BJ (cell line): ENCODE measurements around the gene ADAMTS3. TPM values are rescaled to one million over a fixed set of nuclear protein-coding genes. Genes with fewer than 3 reads are reported as not detected.

Experiments used
- CTCF ChIA-PET: fragments of 350-600 bp; formaldehyde crosslinking; extraction: SDS; loops from one replicate; lab custom pipeline; 2021; ENCODE audit warnings: antibody characterized with exemption, inconsistent platforms; lab: Yijun Ruan, JAX
- POLR2A ChIA-PET: fragments of 300-600 bp; sonication (Branson Sonifier 250); formaldehyde crosslinking; extraction: SDS; loops from one replicate; lab custom pipeline; 2021; ENCODE audit warnings: antibody characterized with exemption; lab: Charles Lee
- DNase-seq: peaks from one replicate; pipeline ENCODE4 v3.0.0-alpha.2; 2011; ENCODE audit warnings: low read depth
- H3K27me3 ChIP-seq: 2 replicates; pipeline ENCODE4 v1.6.0; 2011; ENCODE audit warnings: low read length; ENCODE audit not compliant: control insufficient read depth, insufficient read depth
- H3K36me3 ChIP-seq: 2 replicates; pipeline ENCODE4 v1.5.1; 2011; ENCODE audit warnings: low read length; ENCODE audit not compliant: control insufficient read depth, insufficient read depth
- H3K4me3 ChIP-seq: 2 replicates; pipeline ENCODE4 v1.5.1; 2011; ENCODE audit warnings: low read depth, mild to moderate bottlenecking, control low read depth, low read length
- CTCF ChIP-seq: IDR thresholded peaks from 2 replicates; pipeline ENCODE4 v1.5.1; 2011; ENCODE audit warnings: low read depth, mild to moderate bottlenecking, control low read depth, inconsistent platforms, low read length, moderate library complexity; ENCODE audit not compliant: insufficient read depth
- polyA plus RNA-seq: library from polyadenylated mRNA; depleted of rRNA; stranded (reverse); fragments of >200 nt; gene quantifications from 2 replicates; pipeline ENCODE4 v1.2.3, GENCODE V29; 2011

The ADAMTS3 gene
- polyA plus RNA-seq, 1 experiment, result 0.70 TPM

- H3K36me3 ChIP-seq, result no peaks in the 10 kb centered on the region
- no peak for DNase-seq
- no peak overlapping the region for H3K4me3 ChIP-seq
- ChIA-PET POLR2A (no interaction called here), CTCF (interaction anchor here (0.7 kb wide), 1 partner anchor 1641 kb away, joined by 3 read pairs; no protein-coding TSS in a partner anchor)
- no peaks in the 10 kb centered on the region for H3K27me3 ChIP-seq
- no peak for TF ChIP-seq CTCF
These were observed 128.6 kb downstream of the ADAMTS3 start for GRCh38 chr4:72440386-72440785.

GRCh38 chr4:72432975-72433374 is 136.0 kb downstream of the ADAMTS3 start:
- POLR2A ChIA-PET, result no interaction called here
- no peak overlapping the region for H3K4me3 ChIP-seq
- CTCF ChIA-PET, result interaction anchor here (0.6 to 0.9 kb wide), 3 partner anchors 9 to 1408 kb away, joined by 3 read pairs; no protein-coding TSS in a partner anchor
- no peaks in the 10 kb centered on the region for H3K36me3 ChIP-seq
- DNase-seq, result no peak
- no peaks in the 10 kb centered on the region for H3K27me3 ChIP-seq
- TF ChIP-seq CTCF, result no peak

- no peaks in the 10 kb centered on the region for H3K27me3 ChIP-seq
- ChIA-PET POLR2A (no interaction called here), CTCF (interaction anchor here (0.6 kb wide), 1 partner anchor 1407 kb away, joined by 3 read pairs; no protein-coding TSS in a partner anchor)
- DNase-seq, result no peak
- no peak overlapping the region for H3K4me3 ChIP-seq
- no peak for TF ChIP-seq CTCF
- no peaks in the 10 kb centered on the region for H3K36me3 ChIP-seq
These were observed 136.7 kb downstream of the ADAMTS3 start for GRCh38 chr4:72432282-72432681.

- no peak for TF ChIP-seq CTCF
- no peak overlapping the region for H3K4me3 ChIP-seq
- no peaks in the 10 kb centered on the region for H3K27me3 ChIP-seq
- CTCF ChIA-PET, result no interaction called here
- POLR2A ChIA-PET, result no interaction called here
- H3K36me3 ChIP-seq, result no peaks in the 10 kb centered on the region
- no peak for DNase-seq
These were observed 138.0 kb downstream of the ADAMTS3 start for GRCh38 chr4:72430988-72431387.

GRCh38 chr4:72430050-72430449 is 139.0 kb downstream of the ADAMTS3 start:
- H3K36me3 ChIP-seq, result no peaks in the 10 kb centered on the region
- H3K4me3 ChIP-seq, result no peak overlapping the region
- no peaks in the 10 kb centered on the region for H3K27me3 ChIP-seq
- ChIA-PET CTCF (no interaction called here), POLR2A (no interaction called here)
- no peak for DNase-seq
- no peak for TF ChIP-seq CTCF
